HG03521 (cell line): Measurements from ENCODE around the gene ARMC3.
A peak's percentile ranks its signal among the peaks of the same experiment; 100 is the strongest.
"Not testable (repeated sequence)": the region's sequence is repeated elsewhere in the genome, so short reads cannot be mapped to it uniquely, and the experiment has no call there.

Source experiments
- ATAC-seq: cut with Tn5 transposase; IDR thresholded peaks from one replicate; pipeline ENCODE4 v1.9.1; 2021; ENCODE audit warnings: mild to moderate bottlenecking, moderate library complexity; ENCODE audit not compliant: unreplicated experiment

The ARMC3 gene

DNA sequence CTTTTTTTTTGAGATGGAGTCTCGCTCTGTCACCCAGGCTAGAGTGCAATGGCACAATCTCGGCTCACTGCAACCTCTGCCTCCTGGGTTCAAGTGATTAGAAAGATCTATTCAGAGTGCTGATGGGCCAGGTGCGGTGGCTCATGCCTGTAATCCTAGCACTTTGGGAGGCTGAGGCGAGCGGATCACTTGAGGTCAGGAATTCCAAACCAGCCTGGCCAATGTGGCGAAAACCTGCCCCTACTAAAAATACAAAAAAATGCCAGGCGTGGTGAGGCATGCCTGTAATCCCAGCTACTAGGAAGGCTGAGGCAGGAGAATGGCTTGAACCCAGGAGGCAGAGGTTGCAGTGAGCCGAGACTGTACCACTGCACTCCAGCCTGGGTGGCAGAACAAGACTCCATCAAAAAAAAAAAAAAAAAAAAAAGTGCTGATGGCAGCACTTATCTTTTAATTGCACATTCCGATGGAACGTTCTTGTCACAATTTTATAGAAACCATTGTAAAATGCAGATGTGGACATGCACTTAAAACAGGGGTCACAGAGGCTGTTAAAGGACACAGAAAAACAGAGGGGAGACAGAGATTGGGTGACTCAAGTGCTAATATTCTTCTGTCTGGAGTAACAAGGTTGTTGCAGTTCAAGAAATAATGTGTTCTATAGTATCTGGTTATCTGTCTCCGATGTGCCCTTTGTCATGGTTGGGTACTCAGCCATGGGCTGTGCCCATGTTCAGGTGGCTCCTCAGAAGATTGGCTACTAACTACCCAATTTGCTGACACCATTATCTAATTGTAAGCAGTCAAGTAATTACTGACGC lies 142.4 kb downstream of the ARMC3 start:
- not testable (repeated sequence) for ATAC-seq

DNA sequence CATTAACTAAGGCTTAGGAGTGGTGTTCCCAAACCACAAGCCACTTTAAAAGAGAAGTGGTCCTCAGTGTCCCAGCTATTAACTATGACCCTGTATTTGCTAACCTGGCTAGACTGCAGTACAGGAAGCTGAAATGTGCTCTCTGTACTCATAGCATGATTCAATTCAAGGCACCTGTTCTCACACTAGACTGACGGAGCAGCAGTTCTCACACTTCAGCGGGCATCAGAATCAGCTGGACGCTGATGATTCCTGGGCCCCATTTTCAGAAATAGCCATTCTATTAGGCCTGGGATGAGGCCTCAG lies 143.0 kb downstream of the ARMC3 start:
- peak; percentile 50 for ATAC-seq

DNA sequence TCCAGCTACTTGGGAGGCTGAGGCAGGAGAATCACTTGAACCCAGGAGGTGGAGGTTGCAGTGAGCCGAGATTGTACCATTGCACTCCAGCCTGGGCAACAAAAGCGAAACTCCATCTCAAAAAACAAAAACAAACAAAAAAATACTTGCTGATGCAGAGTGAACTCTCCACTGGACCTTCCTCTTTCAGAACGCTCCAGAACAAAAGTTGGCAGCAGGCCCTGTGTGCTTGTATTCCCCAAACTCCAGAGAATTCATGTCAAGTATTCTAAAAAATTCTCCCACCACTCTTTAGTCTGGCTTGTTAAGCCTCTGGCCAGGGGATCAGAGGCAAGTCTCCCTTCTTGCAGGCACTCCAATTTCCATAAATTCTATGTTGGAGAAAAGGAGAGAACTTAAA lies 144.7 kb downstream of the ARMC3 start:
- not testable (repeated sequence) for ATAC-seq

- no peak for ATAC-seq
These were observed 145.7 kb downstream of the ARMC3 start for GRCh38 chr10:23073527-23073926.

GRCh38 chr10:23075672-23076071 lies 147.8 kb downstream of the ARMC3 start:
- no peak for ATAC-seq

GRCh38 chr10:23078114-23078513 lies 150.3 kb downstream of the ARMC3 start:
- no peak for ATAC-seq

GRCh38 chr10:23079700-23080099 lies 151.8 kb downstream of the ARMC3 start:
- no peak for ATAC-seq

- no peak for ATAC-seq
These were observed 152.4 kb downstream of the ARMC3 start for GRCh38 chr10:23080262-23080661.

DNA sequence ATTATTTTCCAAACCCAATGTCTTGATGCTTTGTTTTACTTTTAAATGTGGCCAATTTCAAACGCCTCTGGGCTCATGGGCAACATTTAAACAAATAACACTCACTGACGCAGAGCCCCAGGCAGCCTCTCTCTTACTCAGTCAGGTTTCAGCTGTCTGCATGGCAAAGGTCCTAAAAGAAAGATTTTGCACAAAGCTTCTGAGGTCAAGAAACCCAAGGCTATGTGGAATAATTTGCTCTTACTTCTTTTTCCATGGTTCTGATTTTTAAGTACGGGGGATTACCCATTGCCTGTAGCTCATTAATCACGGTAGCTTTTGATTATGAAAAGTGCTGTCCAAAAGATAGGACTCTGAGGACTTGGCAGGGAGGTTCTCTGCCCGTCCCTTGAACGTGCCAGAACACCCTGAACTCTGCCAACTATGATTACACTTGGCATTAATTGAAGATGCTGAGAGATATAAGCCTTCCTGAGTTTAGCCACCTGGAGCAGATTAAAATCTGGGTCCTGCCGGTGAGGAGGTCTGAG lies 153.4 kb downstream of the ARMC3 start:
- ATAC-seq, result no peak

DNA sequence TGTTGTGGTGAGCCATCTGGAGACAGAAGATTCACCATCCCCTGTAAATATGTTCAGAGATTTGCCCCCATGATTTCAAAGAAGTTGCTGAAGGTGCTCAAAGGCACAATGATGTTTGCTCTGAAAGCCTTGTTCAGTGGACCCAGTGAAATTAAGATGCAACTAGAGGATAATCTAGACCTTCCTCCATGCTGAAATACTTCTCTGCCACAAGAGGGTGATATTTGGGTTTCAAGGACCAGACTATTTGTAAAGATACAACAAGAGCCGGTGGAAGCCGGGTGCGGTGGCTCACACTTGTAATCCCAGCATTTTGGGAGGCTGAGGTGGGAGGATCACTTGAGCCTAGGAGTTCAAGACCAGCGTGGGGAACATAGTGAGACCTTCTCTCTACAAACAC lies 154.0 kb downstream of the ARMC3 start:
- no peak for ATAC-seq
